Mucosa of descending colon (tissue), 3 donors: ENCODE measurements around the gene NBDY. TPM values are rescaled to one million over a fixed set of nuclear protein-coding genes. Genes with fewer than 3 reads are reported as not detected.

Source experiments
- ATAC-seq: fragments of 200-7000 bp; cut with Tn5 transposase; one replicate; pipeline ENCODE4 v1.9.1; 2020; ENCODE audit warnings: mild to moderate bottlenecking, moderate library complexity
- DNase-seq, 3 donors: peaks; one replicate each; pipeline ENCODE4 v3.0.0-alpha.2; 2020
- H3K36me3 ChIP-seq: fragments of 200-600 bp; one replicate; pipeline ENCODE4 v1.8.0; 2021; ENCODE audit warnings: low read depth, mild to moderate bottlenecking
- H3K4me1 ChIP-seq: fragments of 200-600 bp; one replicate; pipeline ENCODE4 v1.8.0; 2021; ENCODE audit warnings: low read depth, mild to moderate bottlenecking
- H3K4me3 ChIP-seq: fragments of 200-600 bp; one replicate; pipeline ENCODE4 v1.8.0; 2021; ENCODE audit warnings: mild to moderate bottlenecking
- H3K9me3 ChIP-seq: fragments of 200-600 bp; one replicate; pipeline ENCODE4 v1.8.0; 2021; ENCODE audit warnings: mild to moderate bottlenecking
- intact Hi-C, 2 donors: fragments of 100-400 bp; cut with DNase I in 1 of 2; cut with micrococcal nuclease in 1 of 2; formaldehyde crosslinking; loops; one replicate each; pipeline versions ENCODE4 v1.11.0 to v1.11.1; 2022; cut with DNase I, micrococcal nuclease
- total RNA-seq, 3 donors: library from RNA; stranded (reverse); fragmentation: NEBNext Ultra II Directional in 2 of 3; extraction: Animal tissue kit (Norgen Biotek cat#: 25700) in 2 of 3; gene quantifications; one replicate each; pipeline versions ENCODE4 v1.2.1 to v1.2.4, GENCODE V29; 2021 to 2023
- TF ChIP-seq, protein P1 (sequence below): fragments of 200-600 bp; IDR thresholded peaks from one replicate; pipeline ENCODE4 v1.8.0; 2022; ENCODE audit warnings: antibody characterized with exemption, mild to moderate bottlenecking
- donor health status: DM: no; HTN: no; CAD: no; lungs with moderate emphysema.
- donor health status: DM: no; HTN: no; CAD: no.
- donor health status: DM: no; HTN: yes; CAD: no.

Gene NBDY
- total RNA-seq, 3 donors from 2014 or later = 14.9 to 22.2 (median 20.0) TPM

- H3K4me1 ChIP-seq = no peaks in the 10 kb centered on the region
- intact Hi-C loops = no loop called here
- DNase-seq = no peak
- H3K36me3 ChIP-seq = no peaks in the 10 kb centered on the region
- no peak overlapping the region for H3K4me3 ChIP-seq
- TF ChIP-seq, protein P1, sequence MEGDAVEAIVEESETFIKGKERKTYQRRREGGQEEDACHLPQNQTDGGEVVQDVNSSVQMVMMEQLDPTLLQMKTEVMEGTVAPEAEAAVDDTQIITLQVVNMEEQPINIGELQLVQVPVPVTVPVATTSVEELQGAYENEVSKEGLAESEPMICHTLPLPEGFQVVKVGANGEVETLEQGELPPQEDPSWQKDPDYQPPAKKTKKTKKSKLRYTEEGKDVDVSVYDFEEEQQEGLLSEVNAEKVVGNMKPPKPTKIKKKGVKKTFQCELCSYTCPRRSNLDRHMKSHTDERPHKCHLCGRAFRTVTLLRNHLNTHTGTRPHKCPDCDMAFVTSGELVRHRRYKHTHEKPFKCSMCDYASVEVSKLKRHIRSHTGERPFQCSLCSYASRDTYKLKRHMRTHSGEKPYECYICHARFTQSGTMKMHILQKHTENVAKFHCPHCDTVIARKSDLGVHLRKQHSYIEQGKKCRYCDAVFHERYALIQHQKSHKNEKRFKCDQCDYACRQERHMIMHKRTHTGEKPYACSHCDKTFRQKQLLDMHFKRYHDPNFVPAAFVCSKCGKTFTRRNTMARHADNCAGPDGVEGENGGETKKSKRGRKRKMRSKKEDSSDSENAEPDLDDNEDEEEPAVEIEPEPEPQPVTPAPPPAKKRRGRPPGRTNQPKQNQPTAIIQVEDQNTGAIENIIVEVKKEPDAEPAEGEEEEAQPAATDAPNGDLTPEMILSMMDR = no peak
- H3K9me3 ChIP-seq = no peaks in the 10 kb centered on the region
- no peak for ATAC-seq
Observed at GRCh38 chrX:56793521-56794320, 64.7 kb downstream of the NBDY start.

GRCh38 chrX:56794404-56795230 lies 65.6 kb downstream of the NBDY start:
- intact Hi-C loops = no loop called here
- Histone ChIP-seq H3K9me3 (no peaks in the 10 kb centered on the region), H3K36me3 (no peaks in the 10 kb centered on the region), H3K4me3 (no peak overlapping the region), H3K4me1 (no peaks in the 10 kb centered on the region)
- ATAC-seq (no peak), DNase-seq (no peak)
- TF ChIP-seq, protein P1 = no peak

DNA sequence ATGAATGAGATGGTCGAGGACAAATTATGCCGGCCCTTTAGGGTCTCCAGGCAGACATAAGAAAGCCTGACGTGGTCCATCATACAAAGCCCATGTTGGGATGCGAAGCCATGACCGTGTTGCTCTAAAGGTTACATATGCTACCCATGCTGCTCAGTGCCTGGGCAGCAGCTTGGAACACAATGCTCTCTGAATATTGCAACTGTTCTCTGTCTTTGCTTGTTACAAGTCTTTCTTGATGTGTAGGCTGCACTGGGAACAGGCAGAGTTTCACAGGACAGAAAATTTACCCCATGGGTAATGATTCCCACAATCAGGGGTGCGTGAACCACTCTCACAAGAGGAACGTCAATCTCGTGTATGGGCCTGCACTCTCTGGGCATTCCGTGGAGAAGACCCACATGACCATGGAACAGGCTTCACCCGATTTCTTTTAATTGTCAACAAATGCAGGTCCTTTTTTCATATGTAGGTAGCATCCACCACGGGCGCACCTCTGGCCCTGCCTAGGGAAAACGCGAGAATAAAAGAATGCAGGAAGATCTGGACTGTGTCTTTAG lies 66.3 kb downstream of the NBDY start:
- ATAC-seq (no peak), DNase-seq (no peak)
- no peaks in the 10 kb centered on the region for H3K9me3 ChIP-seq
- no peaks in the 10 kb centered on the region for H3K4me1 ChIP-seq
- TF ChIP-seq, protein P1 = no peak
- no peak overlapping the region for H3K4me3 ChIP-seq
- no peaks in the 10 kb centered on the region for H3K36me3 ChIP-seq
- intact Hi-C loops = no loop called here

- ATAC-seq = no peak
- TF ChIP-seq, protein P1 = no peak
- Histone ChIP-seq H3K9me3 (no peaks in the 10 kb centered on the region), H3K4me1 (no peaks in the 10 kb centered on the region), H3K4me3 (no peak overlapping the region), H3K36me3 (no peaks in the 10 kb centered on the region)
- DNase-seq = no peak
- intact Hi-C loops = no loop called here
Observed at GRCh38 chrX:56796641-56797395, 67.8 kb downstream of the NBDY start.

GRCh38 chrX:56797574-56798338 lies 68.7 kb downstream of the NBDY start:
- Histone ChIP-seq H3K4me3 (no peak overlapping the region), H3K36me3 (no peaks in the 10 kb centered on the region), H3K9me3 (no peaks in the 10 kb centered on the region), H3K4me1 (no peaks in the 10 kb centered on the region)
- intact Hi-C loops = no loop called here
- TF ChIP-seq, protein P1 = no peak
- DNase-seq (no peak), ATAC-seq (no peak)
